MM.1S (cell line): ENCODE measurements around the gene AP1M1.
A peak's percentile ranks its signal among the peaks of the same experiment; 100 is the strongest.

Experiments
- DNase-seq: peaks from one replicate; pipeline ENCODE4 v3.0.0-alpha.2; 2015
- H2AFZ ChIP-seq: fragments of 300-600 bp; sonication (generic); 2 replicates; pipeline ENCODE4 v1.6.0; 2016; ENCODE audit warnings: antibody characterized with exemption, low read length
- H3F3A ChIP-seq: fragments of 300-600 bp; sonication (generic); 2 replicates; pipeline ENCODE4 v1.6.1; 2016; ENCODE audit warnings: mild to moderate bottlenecking, antibody characterized with exemption, low read length, moderate library complexity, mixed read lengths; ENCODE audit not compliant: insufficient read depth
- H3K27ac ChIP-seq: fragments of 300-600 bp; sonication (generic); 2 replicates; pipeline ENCODE4 v1.5.1; 2016; ENCODE audit warnings: mild to moderate bottlenecking, low read length
- H3K27me3 ChIP-seq: fragments of 300-600 bp; sonication (generic); replicated peaks from 2 replicates; pipeline ENCODE4 v1.6.0; 2016; ENCODE audit warnings: low read length; ENCODE audit not compliant: insufficient read depth
- H3K36me3 ChIP-seq: fragments of 300-600 bp; sonication (generic); replicated peaks from 2 replicates; pipeline ENCODE4 v1.6.1; 2016; ENCODE audit warnings: mild to moderate bottlenecking, low read length, mixed read lengths; ENCODE audit not compliant: insufficient read depth
- H3K4me1 ChIP-seq: fragments of 300-600 bp; sonication (generic); 2 replicates; pipeline ENCODE4 v1.6.1; 2016; ENCODE audit warnings: low read length, mixed read lengths
- H3K4me2 ChIP-seq: fragments of 300-600 bp; sonication (generic); 2 replicates; pipeline ENCODE4 v1.6.0; 2016; ENCODE audit warnings: low read depth, low read length
- H3K4me3 ChIP-seq: fragments of 300-600 bp; sonication (generic); 2 replicates; pipeline ENCODE4 v1.5.1; 2016; ENCODE audit warnings: low read length, mixed read lengths
- H3K79me2 ChIP-seq: fragments of 300-600 bp; sonication (generic); 2 replicates; pipeline ENCODE4 v1.6.1; 2016; ENCODE audit warnings: mixed run types, low read length, mixed read lengths
- H3K9ac ChIP-seq: fragments of 300-600 bp; sonication (generic); 2 replicates; pipeline ENCODE4 v1.6.1; 2016; ENCODE audit warnings: low read length, mixed read lengths
- H3K9me2 ChIP-seq: fragments of 300-600 bp; sonication (generic); replicated peaks from 2 replicates; pipeline ENCODE4 v1.6.1; 2016; ENCODE audit warnings: mild to moderate bottlenecking, low read length, mixed read lengths; ENCODE audit not compliant: insufficient read depth
- H3K9me3 ChIP-seq: fragments of 300-600 bp; sonication (generic); replicated peaks from 2 replicates; pipeline ENCODE4 v1.6.1; 2016; ENCODE audit warnings: mild to moderate bottlenecking, low read length, mixed read lengths; ENCODE audit not compliant: insufficient read depth
- H4K20me1 ChIP-seq: fragments of 300-600 bp; sonication (generic); 2 replicates; pipeline ENCODE4 v1.6.1; 2016; ENCODE audit warnings: mild to moderate bottlenecking, low read length, moderate library complexity, mixed read lengths; ENCODE audit not compliant: insufficient read depth
- EZH2 ChIP-seq: fragments of 300-600 bp; sonication (generic); optimal IDR thresholded peaks from 2 replicates; pipeline ENCODE3; 2017; ENCODE audit warnings: low read depth, mild to moderate bottlenecking, antibody characterized with exemption, low read length, mixed read lengths
- EZH2phosphoT487 ChIP-seq: fragments of 300-600 bp; sonication (generic); IDR thresholded peaks from 2 replicates; pipeline ENCODE4 v1.6.1; 2018; ENCODE audit warnings: antibody characterized with exemption, low read length
- TF ChIP-seq, protein P1 (sequence below): fragments of 300-600 bp; sonication (generic); IDR thresholded peaks from 2 replicates; pipeline ENCODE4 v1.5.1; 2016; ENCODE audit warnings: antibody characterized with exemption, low read length, mixed read lengths

The AP1M1 gene

DNA sequence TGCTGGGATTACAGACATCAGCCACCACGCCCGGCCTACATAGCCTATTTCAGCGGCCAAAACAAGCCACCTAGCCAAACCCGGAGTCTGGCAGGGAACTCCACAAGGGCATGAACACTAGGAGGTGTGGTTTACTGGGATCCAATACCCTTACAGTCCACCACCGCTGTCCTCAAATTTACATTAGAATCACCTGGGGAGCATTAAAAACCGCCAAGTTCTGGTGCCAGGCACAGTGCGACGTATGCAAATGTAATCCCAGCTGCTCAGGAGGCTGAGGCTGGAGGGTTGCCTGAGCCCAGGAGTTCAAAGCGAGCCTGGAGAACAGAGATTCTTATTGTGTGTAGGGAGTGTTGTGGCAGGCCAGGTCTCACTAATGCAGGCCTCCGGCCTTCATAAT, 4.2 kb upstream of the AP1M1 start:
- peaks cover 10% of the 10 kb centered on the region for H3K79me2 ChIP-seq
- H4K20me1 ChIP-seq: no peaks in the 10 kb centered on the region
- H3K9ac ChIP-seq: no peak overlapping the region
- H3K36me3 ChIP-seq: peaks cover 5% of the 10 kb centered on the region; the same call in 1 of the 2 replicates
- H3K9me3 ChIP-seq: no peaks in the 10 kb centered on the region
- H3F3A ChIP-seq: no peaks in the 10 kb centered on the region
- no peaks in the 10 kb centered on the region for H3K9me2 ChIP-seq
- peaks cover 4% of the 10 kb centered on the region; the same call in 1 of the 2 replicates for H3K4me1 ChIP-seq
- H3K27ac ChIP-seq: no peak overlapping the region
- H3K27me3 ChIP-seq: no peaks in the 10 kb centered on the region
- H2AFZ ChIP-seq: no peak overlapping the region
- no peak for DNase-seq
- H3K4me3 ChIP-seq: no peak overlapping the region
- no peak overlapping the region for H3K4me2 ChIP-seq
- no peak for TF ChIP-seq EZH2phosphoT487
- no peak for TF ChIP-seq EZH2
- TF ChIP-seq, protein P1, sequence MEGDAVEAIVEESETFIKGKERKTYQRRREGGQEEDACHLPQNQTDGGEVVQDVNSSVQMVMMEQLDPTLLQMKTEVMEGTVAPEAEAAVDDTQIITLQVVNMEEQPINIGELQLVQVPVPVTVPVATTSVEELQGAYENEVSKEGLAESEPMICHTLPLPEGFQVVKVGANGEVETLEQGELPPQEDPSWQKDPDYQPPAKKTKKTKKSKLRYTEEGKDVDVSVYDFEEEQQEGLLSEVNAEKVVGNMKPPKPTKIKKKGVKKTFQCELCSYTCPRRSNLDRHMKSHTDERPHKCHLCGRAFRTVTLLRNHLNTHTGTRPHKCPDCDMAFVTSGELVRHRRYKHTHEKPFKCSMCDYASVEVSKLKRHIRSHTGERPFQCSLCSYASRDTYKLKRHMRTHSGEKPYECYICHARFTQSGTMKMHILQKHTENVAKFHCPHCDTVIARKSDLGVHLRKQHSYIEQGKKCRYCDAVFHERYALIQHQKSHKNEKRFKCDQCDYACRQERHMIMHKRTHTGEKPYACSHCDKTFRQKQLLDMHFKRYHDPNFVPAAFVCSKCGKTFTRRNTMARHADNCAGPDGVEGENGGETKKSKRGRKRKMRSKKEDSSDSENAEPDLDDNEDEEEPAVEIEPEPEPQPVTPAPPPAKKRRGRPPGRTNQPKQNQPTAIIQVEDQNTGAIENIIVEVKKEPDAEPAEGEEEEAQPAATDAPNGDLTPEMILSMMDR: no peak

DNA sequence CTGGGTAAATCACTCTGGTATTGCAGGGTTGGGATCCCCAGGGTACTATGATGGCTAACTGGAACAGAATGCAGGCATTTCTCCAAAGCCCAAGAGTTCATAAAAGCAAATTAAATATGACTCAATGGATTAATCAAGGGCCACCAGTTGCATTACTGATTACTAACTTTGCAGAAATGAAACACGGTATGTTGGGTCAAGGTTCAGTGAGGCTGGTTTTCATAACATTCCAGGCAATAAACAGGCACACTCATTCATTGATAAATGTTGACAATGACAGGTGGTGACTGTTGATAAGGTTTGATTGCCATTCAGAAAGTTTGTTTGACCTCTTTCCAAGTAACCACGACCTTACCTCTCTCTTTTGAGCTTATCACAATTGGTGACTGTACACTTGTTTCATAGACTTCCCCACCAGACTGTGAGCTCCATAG, 506 bp upstream of the AP1M1 start:
- no peaks in the 10 kb centered on the region for H3K27me3 ChIP-seq
- TF ChIP-seq EZH2: no peak
- TF ChIP-seq, protein P1: no peak
- TF ChIP-seq EZH2phosphoT487: no peak
- no peaks in the 10 kb centered on the region for H3K9me3 ChIP-seq
- peak overlapping the region; percentile 98 for H3K4me3 ChIP-seq
- peak overlapping the region; percentile 30; the same call in 1 of the 2 replicates for H3K27ac ChIP-seq
- no peak for DNase-seq
- peak overlapping the region; percentile 82 for H3K4me2 ChIP-seq
- no peaks in the 10 kb centered on the region for H3F3A ChIP-seq
- peak overlapping the region; percentile 63; the same call in 1 of the 2 replicates for H3K9ac ChIP-seq
- H3K36me3 ChIP-seq: no peaks in the 10 kb centered on the region
- H3K4me1 ChIP-seq: peaks cover 4% of the 10 kb centered on the region; the same call in 1 of the 2 replicates
- peaks cover 32% of the 10 kb centered on the region for H3K79me2 ChIP-seq
- H4K20me1 ChIP-seq: no peaks in the 10 kb centered on the region
- H3K9me2 ChIP-seq: no peaks in the 10 kb centered on the region
- peak overlapping the region; percentile 78 for H2AFZ ChIP-seq

DNA sequence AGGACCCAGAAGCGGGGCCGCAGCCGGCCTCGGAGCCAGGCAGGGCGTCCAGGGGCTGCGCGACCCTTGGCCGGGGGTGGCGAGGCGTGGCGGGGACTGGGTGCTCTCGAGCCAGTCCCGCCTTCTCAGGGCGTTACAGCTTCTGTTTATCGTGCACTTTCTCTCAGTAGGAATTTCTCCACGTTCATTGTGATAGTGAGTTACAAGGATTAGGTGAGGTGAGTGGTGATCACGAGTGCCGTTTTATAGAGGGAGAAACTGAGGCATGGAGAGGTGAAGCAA, 600 bp downstream of the AP1M1 start:
- no peaks in the 10 kb centered on the region for H3F3A ChIP-seq
- H3K27me3 ChIP-seq: no peaks in the 10 kb centered on the region
- H3K36me3 ChIP-seq: no peaks in the 10 kb centered on the region
- no peaks in the 10 kb centered on the region for H4K20me1 ChIP-seq
- peak overlapping the region; percentile 99 for H2AFZ ChIP-seq
- peaks cover 32% of the 10 kb centered on the region for H3K79me2 ChIP-seq
- H3K4me2 ChIP-seq: peak overlapping the region; percentile 87
- H3K9me2 ChIP-seq: no peaks in the 10 kb centered on the region
- DNase-seq: no peak
- peaks cover 4% of the 10 kb centered on the region; the same call in 1 of the 2 replicates for H3K4me1 ChIP-seq
- TF ChIP-seq, protein P1: no peak
- no peak for TF ChIP-seq EZH2
- no peak for TF ChIP-seq EZH2phosphoT487
- no peaks in the 10 kb centered on the region for H3K9me3 ChIP-seq
- H3K4me3 ChIP-seq: peak overlapping the region; percentile 98
- peak overlapping the region; percentile 88 for H3K9ac ChIP-seq
- no peak overlapping the region for H3K27ac ChIP-seq
